GM21367 (cell line): Measurements from ENCODE around the gene SUN1.
"Not testable (repeated sequence)": the region's sequence is repeated elsewhere in the genome, so short reads cannot be mapped to it uniquely, and the experiment has no call there.

ENCODE experiments used
- ATAC-seq: cut with Tn5 transposase; IDR thresholded peaks from one replicate; pipeline ENCODE4 v1.9.1; 2021; ENCODE audit not compliant: unreplicated experiment

The SUN1 gene

GRCh38 chr7:832167-832967, at the start of gene SUN1:
TSS of gene SUN1 (plus strand) at chr7:832476. CDS start at chr7:832525, 49 bp downstream.
- ATAC-seq = peak; percentile 15

GRCh38 chr7:782718-783449, 49.4 kb upstream of the SUN1 start:
- ATAC-seq = no peak

- no peak for ATAC-seq
Measured at GRCh38 chr7:783556-784490, 48.5 kb upstream of the SUN1 start.

- no peak for ATAC-seq
Measured at GRCh38 chr7:784971-785370, 47.3 kb upstream of the SUN1 start.

- ATAC-seq = no peak
Measured at GRCh38 chr7:785416-785815, 46.9 kb upstream of the SUN1 start.

GRCh38 chr7:786472-787255, 45.6 kb upstream of the SUN1 start:
- ATAC-seq = no peak

- ATAC-seq = no peak
Measured at GRCh38 chr7:787332-788240, 44.7 kb upstream of the SUN1 start.

GRCh38 chr7:791519-791918, 40.8 kb upstream of the SUN1 start:
- ATAC-seq = no peak

- no peak for ATAC-seq
Measured at GRCh38 chr7:794207-794606, 38.1 kb upstream of the SUN1 start.

- ATAC-seq = no peak
Measured at GRCh38 chr7:794671-795329, 37.5 kb upstream of the SUN1 start.

GRCh38 chr7:796434-797169, 35.7 kb upstream of the SUN1 start:
- not testable (repeated sequence) for ATAC-seq

- ATAC-seq = no peak
Measured at GRCh38 chr7:798921-799470, 33.3 kb upstream of the SUN1 start.

- ATAC-seq = no peak
Measured at GRCh38 chr7:800692-801091, 31.6 kb upstream of the SUN1 start.

GRCh38 chr7:801351-801750, 30.9 kb upstream of the SUN1 start:
- not testable (repeated sequence) for ATAC-seq

- ATAC-seq = no peak
Measured at GRCh38 chr7:801940-802381, 30.3 kb upstream of the SUN1 start.

- no peak for ATAC-seq
Measured at GRCh38 chr7:802500-803242, 29.6 kb upstream of the SUN1 start.

GRCh38 chr7:803243-803635, 29.0 kb upstream of the SUN1 start:
- ATAC-seq = no peak
